ENCODE results near the gene SPATS2L.

SPATS2L gene

GRCh38 chr2:200306196-200306930, at the start of gene SPATS2L:
Gene SPATS2L, plus strand, starts transcription at chr2:200306693. Its CDS starts 82,552 bp downstream, at chr2:200389245.
- peak; percentile 73 for DNase-seq

GRCh38 chr2:200257570-200257969, 48.9 kb upstream of the SPATS2L start:
- DNase-seq: no peak

GRCh38 chr2:200258081-200258480, 48.4 kb upstream of the SPATS2L start:
- no peak for DNase-seq

GRCh38 chr2:200258881-200259576, 47.5 kb upstream of the SPATS2L start:
- no peak for DNase-seq

GRCh38 chr2:200259577-200259957, 46.9 kb upstream of the SPATS2L start:
- DNase-seq: no peak

GRCh38 chr2:200262047-200262446, 44.4 kb upstream of the SPATS2L start:
- no peak for DNase-seq

- no peak for DNase-seq
These were observed 43.2 kb upstream of the SPATS2L start for GRCh38 chr2:200263279-200263678.

GRCh38 chr2:200264631-200265030, 41.9 kb upstream of the SPATS2L start:
- no peak for DNase-seq

- DNase-seq: no peak
These were observed 40.1 kb upstream of the SPATS2L start for GRCh38 chr2:200266406-200266805.

GRCh38 chr2:200267350-200267749, 39.1 kb upstream of the SPATS2L start:
- DNase-seq: no peak

- no peak for DNase-seq
These were observed 35.8 kb upstream of the SPATS2L start for GRCh38 chr2:200270732-200271131.

GRCh38 chr2:200272320-200272719, 34.2 kb upstream of the SPATS2L start:
- DNase-seq: no peak

GRCh38 chr2:200274116-200275075, 32.1 kb upstream of the SPATS2L start:
- no peak for DNase-seq

- no peak for DNase-seq
These were observed 31.0 kb upstream of the SPATS2L start for GRCh38 chr2:200275295-200276013.

GRCh38 chr2:200276472-200276871, 30.0 kb upstream of the SPATS2L start:
- DNase-seq: no peak

- DNase-seq: no peak
These were observed 27.7 kb upstream of the SPATS2L start for GRCh38 chr2:200278694-200279316.

- DNase-seq: no peak
These were observed 26.6 kb upstream of the SPATS2L start for GRCh38 chr2:200279857-200280256.

- no peak for DNase-seq
These were observed 19.9 kb upstream of the SPATS2L start for GRCh38 chr2:200286578-200286977.

- peak; percentile 74 for DNase-seq
These were observed 17.6 kb upstream of the SPATS2L start for GRCh38 chr2:200288670-200289429.

- DNase-seq: no peak
These were observed 10.4 kb upstream of the SPATS2L start for GRCh38 chr2:200296118-200296517.

- no peak for DNase-seq
These were observed 9.4 kb upstream of the SPATS2L start for GRCh38 chr2:200297100-200297499.

All from HCEC 1CT (cell line).